NCI-H345 (cell line): Measurements from ENCODE around the gene ACBD3.

Experiments
- DNase-seq: peaks from one replicate; lab custom pipeline; 2025; lab: John Stamatoyannopoulos, UW

ACBD3 gene

GRCh38 chr1:226111883-226112261 lies 74.7 kb downstream of the ACBD3 start:
- DNase-seq = no peak

GRCh38 chr1:226111098-226111882 lies 75.3 kb downstream of the ACBD3 start:
- peak; percentile 58 for DNase-seq

GRCh38 chr1:226110249-226111097 lies 76.1 kb downstream of the ACBD3 start:
- peak; percentile 44 for DNase-seq

- peak; percentile 92 for DNase-seq
Measured at GRCh38 chr1:226109829-226110248, 76.7 kb downstream of the ACBD3 start.

GRCh38 chr1:226108935-226109828 lies 77.4 kb downstream of the ACBD3 start:
- DNase-seq = no peak

GRCh38 chr1:226107471-226108460 lies 78.8 kb downstream of the ACBD3 start:
- no peak for DNase-seq

- no peak for DNase-seq
Measured at GRCh38 chr1:226104671-226105121, 81.8 kb downstream of the ACBD3 start.

GRCh38 chr1:226100436-226101391 lies 85.8 kb downstream of the ACBD3 start:
- peak; percentile 54 for DNase-seq

- DNase-seq = no peak
Measured at GRCh38 chr1:226098870-226099835, 87.4 kb downstream of the ACBD3 start.

GRCh38 chr1:226097866-226098625 lies 88.5 kb downstream of the ACBD3 start:
- no peak for DNase-seq

- no peak for DNase-seq
Measured at GRCh38 chr1:226095286-226095685, 91.3 kb downstream of the ACBD3 start.
